GM21717 (cell line): ENCODE results near the gene SORL1-AS1.
"Not testable (repeated sequence)": the region's sequence is repeated elsewhere in the genome, so short reads cannot be mapped to it uniquely, and the experiment has no call there.

Source experiments
- ATAC-seq: cut with Tn5 transposase; IDR thresholded peaks from one replicate; pipeline ENCODE4 v1.9.1; 2021; ENCODE audit warnings: mild to moderate bottlenecking, moderate library complexity; ENCODE audit not compliant: unreplicated experiment

The SORL1-AS1 gene

GRCh38 chr11:121429556-121429955 lies 23.2 kb downstream of the SORL1-AS1 start:
- no peak for ATAC-seq

- ATAC-seq = no peak
Measured at GRCh38 chr11:121427400-121427744, 25.4 kb downstream of the SORL1-AS1 start.

- ATAC-seq = no peak
Measured at GRCh38 chr11:121426476-121427399, 26.0 kb downstream of the SORL1-AS1 start.

GRCh38 chr11:121425828-121426227 lies 26.9 kb downstream of the SORL1-AS1 start:
- ATAC-seq = no peak

GRCh38 chr11:121422675-121423074 lies 30.1 kb downstream of the SORL1-AS1 start:
- ATAC-seq = no peak

- no peak for ATAC-seq
Measured at GRCh38 chr11:121421149-121421901, 31.4 kb downstream of the SORL1-AS1 start.

- no peak for ATAC-seq
Measured at GRCh38 chr11:121420398-121420797, 32.4 kb downstream of the SORL1-AS1 start.

GRCh38 chr11:121419836-121420235 lies 32.9 kb downstream of the SORL1-AS1 start:
- no peak for ATAC-seq

- no peak for ATAC-seq
Measured at GRCh38 chr11:121418625-121419114, 34.1 kb downstream of the SORL1-AS1 start.

- no peak for ATAC-seq
Measured at GRCh38 chr11:121417607-121418006, 35.2 kb downstream of the SORL1-AS1 start.

GRCh38 chr11:121417055-121417551 lies 35.7 kb downstream of the SORL1-AS1 start:
- peak; percentile 65 for ATAC-seq

GRCh38 chr11:121415856-121416255 lies 36.9 kb downstream of the SORL1-AS1 start:
- ATAC-seq = no peak

GRCh38 chr11:121414141-121414913 lies 38.4 kb downstream of the SORL1-AS1 start:
- ATAC-seq = no peak

GRCh38 chr11:121412711-121413415 lies 39.9 kb downstream of the SORL1-AS1 start:
- no peak for ATAC-seq

GRCh38 chr11:121412000-121412587 lies 40.7 kb downstream of the SORL1-AS1 start:
- no peak for ATAC-seq

- ATAC-seq = not testable (repeated sequence)
Measured at GRCh38 chr11:121411330-121411729, 41.4 kb downstream of the SORL1-AS1 start.

GRCh38 chr11:121410041-121410440 lies 42.7 kb downstream of the SORL1-AS1 start:
- not testable (repeated sequence) for ATAC-seq

- ATAC-seq = no peak
Measured at GRCh38 chr11:121408830-121409229, 43.9 kb downstream of the SORL1-AS1 start.

GRCh38 chr11:121406291-121406690 lies 46.5 kb downstream of the SORL1-AS1 start:
- ATAC-seq = no peak

- ATAC-seq = no peak
Measured at GRCh38 chr11:121405646-121406045, 47.1 kb downstream of the SORL1-AS1 start.
